ENCODE results near the gene EEF1AKMT1.

GRCh38 chr13:20814224-20814910 lies 40.6 kb upstream of the EEF1AKMT1 start:
- TF ChIP-seq POLR2AphosphoS5 (IDR thresholded peaks at IDR 0.05) = no peak
- no peak for TF ChIP-seq TAF1 (IDR thresholded peaks at IDR 0.05; ENCODE audit: low read depth)
- TF ChIP-seq EP300 (conservative IDR thresholded peaks at IDR 0.05; ENCODE audit: poor library complexity, severe bottlenecking) = no peak
- no peak for TF ChIP-seq CTCF (IDR thresholded peaks at IDR 0.05; ENCODE audit: poor library complexity, severe bottlenecking)
- TF ChIP-seq MXI1 (conservative IDR thresholded peaks at IDR 0.05; ENCODE audit: poor library complexity, severe bottlenecking) = no peak
- TF ChIP-seq EZH2 (IDR thresholded peaks at IDR 0.05; ENCODE audit: borderline replicate concordance, insufficient read depth, low read length, poor library complexity, severe bottlenecking) = no peak
- TF ChIP-seq RAD21 (conservative IDR thresholded peaks at IDR 0.05) = no peak
